ENCODE data around the gene CENPM. TPM values are rescaled to one million over a fixed set of nuclear protein-coding genes. Genes with fewer than 3 reads are reported as not detected.
A peak's percentile ranks its signal among the peaks of the same experiment; 100 is the strongest.
"Not testable (repeated sequence)": the region's sequence is repeated elsewhere in the genome, so short reads cannot be mapped to it uniquely, and the experiment has no call there.

Gene CENPM
- total RNA-seq, 1 donor from 2014 or later: 1.3 TPM

- Histone ChIP-seq H3K36me3 (no peaks in the 10 kb centered on the region), H3K4me1 (peaks cover 7% of the 10 kb centered on the region), H3K27me3 (no peaks in the 10 kb centered on the region), H3K27ac (no peak overlapping the region), H3K4me3 (no peak overlapping the region), H3K9me3 (no peaks in the 10 kb centered on the region)
- DNase-seq (no peak), ATAC-seq (no peak)
- no peak for TF ChIP-seq CTCF (IDR thresholded peaks at IDR 0.05)
- intact Hi-C loops (cut with DNase I): loop anchor here (10.0 kb wide), 1 partner anchor 125 kb away; no protein-coding TSS in a partner anchor
Observed at GRCh38 chr22:41949297-41949965, 2.5 kb upstream of the CENPM start.

DNA sequence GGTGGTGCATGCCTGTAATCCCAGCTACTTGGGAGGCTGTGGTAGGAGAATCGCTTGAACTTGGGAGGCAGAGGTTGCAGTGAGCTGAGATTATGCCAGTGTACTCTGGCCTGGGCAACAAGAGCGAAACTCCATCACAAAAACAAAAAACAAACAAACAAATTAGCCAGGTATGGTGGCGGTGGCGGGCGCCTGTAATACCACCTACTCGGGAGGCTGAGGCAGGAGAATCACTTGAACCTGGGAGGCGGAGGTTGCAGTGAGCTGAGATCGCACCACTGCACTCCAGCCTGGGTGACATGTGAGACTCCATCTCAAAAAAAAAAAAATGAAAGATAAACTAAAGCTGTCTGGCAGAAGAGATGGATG is 2.0 kb upstream of the CENPM start:
- not testable (repeated sequence) for H3K27ac ChIP-seq

DNA sequence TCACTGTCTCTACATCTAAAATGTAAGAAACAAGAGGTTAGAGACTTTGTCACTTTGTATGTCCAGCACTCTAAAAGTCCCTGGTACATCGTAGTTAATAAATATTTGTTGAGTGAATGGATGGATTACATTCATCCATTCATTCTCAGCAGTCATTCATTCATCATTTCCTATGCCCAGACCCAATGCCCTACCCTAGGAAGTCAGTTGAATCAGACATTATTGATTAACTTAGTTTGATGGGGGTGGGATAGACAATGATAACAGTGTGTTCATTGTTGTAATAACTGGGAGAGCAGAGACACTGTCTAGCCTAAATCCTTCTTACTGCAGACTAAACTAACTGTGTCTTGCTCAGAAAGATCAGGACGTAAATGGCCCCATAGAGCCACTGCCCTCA is 1.2 kb upstream of the CENPM start:
- intact Hi-C loops (cut with DNase I): loop anchor here (10.0 kb wide), 1 partner anchor 123 kb away; no protein-coding TSS in a partner anchor
- Histone ChIP-seq H3K4me3 (no peak overlapping the region), H3K27me3 (no peaks in the 10 kb centered on the region), H3K36me3 (no peaks in the 10 kb centered on the region), H3K27ac (no peak overlapping the region), H3K9me3 (no peaks in the 10 kb centered on the region), H3K4me1 (peaks cover 7% of the 10 kb centered on the region)
- TF ChIP-seq CTCF (IDR thresholded peaks at IDR 0.05): no peak
- no peak for ATAC-seq
- DNase-seq: no peak

More for the DNA sequence above, 2.0 kb upstream of the CENPM start:
- intact Hi-C loops (cut with DNase I): loop anchor here (10.0 kb wide), 1 partner anchor 124 kb away; no protein-coding TSS in a partner anchor
- not testable (repeated sequence) for DNase-seq, H3K27me3 ChIP-seq, ATAC-seq, H3K36me3 ChIP-seq, H3K9me3 ChIP-seq, H3K4me1 ChIP-seq, H3K4me3 ChIP-seq

- intact Hi-C loops (cut with DNase I): loop anchor here (10.0 kb wide), 1 partner anchor 123 kb away; no protein-coding TSS in a partner anchor
- Histone ChIP-seq H3K9me3 (no peaks in the 10 kb centered on the region), H3K27ac (no peak overlapping the region), H3K27me3 (no peaks in the 10 kb centered on the region), H3K4me1 (peaks cover 7% of the 10 kb centered on the region), H3K36me3 (no peaks in the 10 kb centered on the region), H3K4me3 (peak overlapping the region; percentile 76)
- no peak for ATAC-seq
- DNase-seq: no peak
- TF ChIP-seq CTCF (IDR thresholded peaks at IDR 0.05): no peak
Observed at GRCh38 chr22:41947424-41948080, 600 bp upstream of the CENPM start.

- Histone ChIP-seq H3K27ac (no peak overlapping the region), H3K9me3 (no peaks in the 10 kb centered on the region), H3K4me1 (peaks cover 7% of the 10 kb centered on the region), H3K27me3 (no peaks in the 10 kb centered on the region), H3K4me3 (no peak overlapping the region), H3K36me3 (no peaks in the 10 kb centered on the region)
- ATAC-seq (no peak), DNase-seq (no peak)
- no peak for TF ChIP-seq CTCF (IDR thresholded peaks at IDR 0.05)
- intact Hi-C loops (cut with DNase I): loop anchor here (10.0 kb wide), 1 partner anchor 119 kb away; no protein-coding TSS in a partner anchor
Observed at GRCh38 chr22:41943661-41944209, 3.2 kb downstream of the CENPM start.

Data from upper lobe of right lung (tissue), 1 donor.